Neuronal stem cell (in vitro differentiated cells): ENCODE data around the gene TPSAB1.
"Not testable (repeated sequence)": the region's sequence is repeated elsewhere in the genome, so short reads cannot be mapped to it uniquely, and the experiment has no call there.

ENCODE experiments used
- DNase-seq: peaks from one replicate; pipeline ENCODE4 v3.0.0-alpha.2; 2013; ENCODE audit warnings: low spot score
- H2AFZ ChIP-seq: one replicate; pipeline ENCODE4 v1.6.1; 2013; ENCODE audit warnings: mild to moderate bottlenecking, low read length, inconsistent platforms
- H2AK5ac ChIP-seq: 2 replicates; pipeline ENCODE4 v1.6.1; 2013; ENCODE audit warnings: low read depth, mild to moderate bottlenecking, inconsistent platforms, low read length, moderate library complexity, mixed read lengths
- H2BK120ac ChIP-seq: 2 replicates; pipeline ENCODE4 v1.6.1; 2013; ENCODE audit warnings: low read depth, mild to moderate bottlenecking, inconsistent platforms, low read length, moderate library complexity, mixed read lengths
- H2BK12ac ChIP-seq: one replicate; pipeline ENCODE4 v1.6.1; 2013; ENCODE audit warnings: low read length, inconsistent platforms
- H2BK15ac ChIP-seq: 2 replicates; pipeline ENCODE4 v1.6.1; 2013; ENCODE audit warnings: mild to moderate bottlenecking, low read length, inconsistent platforms, mixed read lengths
- H2BK5ac ChIP-seq: one replicate; pipeline ENCODE4 v1.6.1; 2013; ENCODE audit warnings: inconsistent platforms, mild to moderate bottlenecking, low read length, moderate library complexity
- H3K14ac ChIP-seq: one replicate; pipeline ENCODE4 v1.6.1; 2013; ENCODE audit warnings: low read length, inconsistent platforms
- H3K18ac ChIP-seq: 2 replicates; pipeline ENCODE4 v1.6.1; 2013; ENCODE audit warnings: low read length, inconsistent platforms
- H3K23ac ChIP-seq: 2 replicates; pipeline ENCODE4 v1.6.1; 2013; ENCODE audit warnings: low read depth, mild to moderate bottlenecking, mixed read lengths, low read length, inconsistent platforms; ENCODE audit not compliant: poor library complexity
- H3K27ac ChIP-seq: replicated peaks from 3 replicates; pipeline ENCODE4 v1.5.1; 2013; ENCODE audit warnings: low read length, inconsistent platforms
- H3K27me3 ChIP-seq, 3 experiments: 2 replicates each; pipeline ENCODE4 v1.6.1; 2013; ENCODE audit warnings: low read length in 3 of 3, mild to moderate bottlenecking in 2 of 3, inconsistent platforms in 1 of 3, low read depth in 1 of 3, mixed read lengths in 1 of 3, moderate library complexity in 1 of 3; ENCODE audit not compliant: control insufficient read depth in 3 of 3, insufficient read depth in 3 of 3
- H3K36me3 ChIP-seq, 2 donors: replicated peaks in 1 of 2; 2 replicates each; pipeline ENCODE4 v1.6.1; 2013; ENCODE audit warnings: low read length in 2 of 2; ENCODE audit not compliant: control insufficient read depth in 2 of 2, insufficient read depth in 2 of 2
- H3K4ac ChIP-seq: 2 replicates; pipeline ENCODE4 v1.6.1; 2013; ENCODE audit warnings: inconsistent platforms, mild to moderate bottlenecking, low read length, moderate library complexity
- H3K4me1 ChIP-seq, 2 donors: 1 replicate in 1 of 2; 2 replicates in 1 of 2; pipeline ENCODE4 v1.6.1; 2013; ENCODE audit warnings: low read length in 2 of 2, low read depth in 1 of 2; ENCODE audit not compliant: control insufficient read depth in 2 of 2, insufficient read depth in 1 of 2
- H3K4me2 ChIP-seq: one replicate; pipeline ENCODE4 v1.6.1; 2013; ENCODE audit warnings: mild to moderate bottlenecking, low read length, inconsistent platforms; ENCODE audit not compliant: insufficient read depth, poor library complexity, severe bottlenecking
- H3K4me3 ChIP-seq, 2 donors: 2 replicates each; pipeline ENCODE4 v1.5.1; 2013; ENCODE audit warnings: low read length in 2 of 2, mild to moderate bottlenecking in 2 of 2, inconsistent platforms in 1 of 2, moderate library complexity in 1 of 2
- H3K79me1 ChIP-seq: one replicate; pipeline ENCODE4 v1.6.1; 2013; ENCODE audit warnings: low read depth, mild to moderate bottlenecking, inconsistent platforms, low read length, moderate library complexity
- H3K9ac ChIP-seq: one replicate; pipeline ENCODE4 v1.6.1; 2013; ENCODE audit warnings: mild to moderate bottlenecking, low read depth, low read length, inconsistent platforms; ENCODE audit not compliant: poor library complexity
- H3K9me3 ChIP-seq, 2 donors: replicated peaks in 1 of 2; 2 replicates each; pipeline versions ENCODE3 to v1.6.1; 2013; ENCODE audit warnings: low read length in 2 of 2, mild to moderate bottlenecking in 2 of 2, inconsistent platforms in 1 of 2, low read depth in 1 of 2, mixed read lengths in 1 of 2, moderate library complexity in 1 of 2; ENCODE audit not compliant: control insufficient read depth in 2 of 2, insufficient read depth in 1 of 2
- H4K8ac ChIP-seq: one replicate; pipeline ENCODE4 v1.6.1; 2013; ENCODE audit warnings: low read depth, mild to moderate bottlenecking, inconsistent platforms, low read length, moderate library complexity
- H4K91ac ChIP-seq: one replicate; pipeline ENCODE4 v1.6.1; 2013; ENCODE audit warnings: low read length, low read depth, mild to moderate bottlenecking, inconsistent platforms; ENCODE audit not compliant: poor library complexity
- WGBS, 2 donors: extraction: QIAGEN DNeasy Blood & Tissue Kit; methylation state at CpG; one replicate each; pipeline ENCODE4 v1.1.7; 2013; ENCODE audit warnings: missing lambda C conversion rate in 2 of 2, mixed read lengths in 1 of 2; ENCODE audit not compliant: insufficient read length in 2 of 2, insufficient replicate concordance in 1 of 2; ENCODE audit errors: extremely low coverage in 2 of 2; 5-methylcytosine and 5-hydroxymethylcytosine counted together

The TPSAB1 gene

GRCh38 chr16:1197237-1197866, 43.2 kb upstream of the TPSAB1 start:
- DNase-seq: no peak
- Histone ChIP-seq H3K27me3 (no peaks in the 10 kb centered on the region), H4K91ac (no peak overlapping the region), H2BK12ac (no peak overlapping the region), H3K36me3 (peaks cover 0 to 14% of the 10 kb centered on the region in 2 donors), H3K9me3 (no peaks in the 10 kb centered on the region), H3K9ac (no peak overlapping the region), H2BK120ac (no peak overlapping the region), H3K14ac (peak overlapping the region; percentile 38), H3K4me2 (no peak overlapping the region), H2AK5ac (no peak overlapping the region), H2BK15ac (no peak overlapping the region), H3K4ac (no peak overlapping the region), H2BK5ac (no peak overlapping the region), H3K18ac (no peak overlapping the region), H2AFZ (no peak overlapping the region), H3K4me3 (no peak overlapping the region), H3K23ac (peak overlapping the region; percentile 93), H3K79me1 (peaks cover 20% of the 10 kb centered on the region), H3K27ac (no peak overlapping the region), H4K8ac (no peak overlapping the region), H3K4me1 (peaks cover 6 to 9% of the 10 kb centered on the region in 2 donors)
- WGBS, 2 donors: no CpG with 5 or more reads among the region's 19 CpGs

- no CpG with 5 or more reads among the region's 18 CpGs for WGBS, 2 donors
These were observed 42.3 kb upstream of the TPSAB1 start for GRCh38 chr16:1198194-1198593.

GRCh38 chr16:1198671-1199346, 41.7 kb upstream of the TPSAB1 start:
- peak overlapping the region in 1 of 2 donors; percentile 16 for H3K4me3 ChIP-seq
- not testable (repeated sequence) for H2AK5ac ChIP-seq

More at GRCh38 chr16:1198194-1198593, 42.3 kb upstream of the TPSAB1 start:
- Histone ChIP-seq H3K4ac (no peak overlapping the region), H4K91ac (no peak overlapping the region), H3K36me3 (peaks cover 0 to 18% of the 10 kb centered on the region in 2 donors), H4K8ac (no peak overlapping the region), H2AFZ (no peak overlapping the region), H3K23ac (peak overlapping the region; percentile 10), H3K27me3 (no peaks in the 10 kb centered on the region), H3K14ac (no peak overlapping the region), H3K9ac (no peak overlapping the region), H2AK5ac (no peak overlapping the region), H3K79me1 (peaks cover 18% of the 10 kb centered on the region), H2BK120ac (no peak overlapping the region), H3K4me3 (peak overlapping the region in 1 of 2 donors; percentile 16), H3K18ac (no peak overlapping the region), H3K27ac (no peak overlapping the region), H3K4me1 (peaks cover 2 to 9% of the 10 kb centered on the region in 2 donors), H3K9me3 (no peaks in the 10 kb centered on the region), H2BK5ac (no peak overlapping the region), H3K4me2 (no peak overlapping the region), H2BK15ac (no peak overlapping the region), H2BK12ac (no peak overlapping the region)
- no peak for DNase-seq

GRCh38 chr16:1199347-1200013, 41.0 kb upstream of the TPSAB1 start:
- Histone ChIP-seq H2BK15ac (no peak overlapping the region), H2BK120ac (no peak overlapping the region), H3K14ac (no peak overlapping the region), H3K4me3 (no peak overlapping the region), H3K27ac (no peak overlapping the region), H2BK12ac (peak overlapping the region; percentile 10), H2BK5ac (no peak overlapping the region), H3K4ac (no peak overlapping the region), H3K4me1 (peaks cover 0 to 9% of the 10 kb centered on the region in 2 donors), H3K36me3 (peaks cover 0 to 21% of the 10 kb centered on the region in 2 donors), H3K27me3 (no peaks in the 10 kb centered on the region), H3K4me2 (no peak overlapping the region), H3K9ac (no peak overlapping the region), H2AK5ac (no peak overlapping the region), H3K79me1 (peaks cover 11% of the 10 kb centered on the region), H3K9me3 (no peaks in the 10 kb centered on the region), H4K91ac (no peak overlapping the region), H2AFZ (no peak overlapping the region), H3K23ac (peak overlapping the region; percentile 80), H3K18ac (no peak overlapping the region), H4K8ac (no peak overlapping the region)
- WGBS, 2 donors: no CpG with 5 or more reads among the region's 19 CpGs
- no peak for DNase-seq

More at GRCh38 chr16:1198671-1199346, 41.7 kb upstream of the TPSAB1 start:
- not testable (repeated sequence) for DNase-seq, H3K9ac ChIP-seq, H2BK5ac ChIP-seq, H2BK120ac ChIP-seq, H2BK15ac ChIP-seq, H3K4me2 ChIP-seq, H3K27me3 ChIP-seq, H3K9me3 ChIP-seq, H2AFZ ChIP-seq, H3K4ac ChIP-seq, H3K4me1 ChIP-seq, H3K27ac ChIP-seq, H2BK12ac ChIP-seq, H3K14ac ChIP-seq
- WGBS, 2 donors: no CpG with 5 or more reads among the region's 44 CpGs
- Histone ChIP-seq H3K23ac (peak overlapping the region; percentile 10), H3K36me3 (peaks cover 0 to 21% of the 10 kb centered on the region in 2 donors), H4K8ac (peak overlapping the region; percentile 65), H4K91ac (peak overlapping the region; percentile 72), H3K79me1 (peaks cover 13% of the 10 kb centered on the region), H3K18ac (peak overlapping the region; percentile 64)
